ENCODE results near the gene ZNF580. TPM values are rescaled to one million over a fixed set of nuclear protein-coding genes. Genes with fewer than 3 reads are reported as not detected.

ZNF580 gene
- total and polyA plus RNA-seq, 2 of the 13 experiments (the other 11 are each of a cell fraction or from before 2014, with no cell fraction given): 4.4 to 6.0 TPM

GRCh38 chr19:55598719-55599467 lies 41.9 kb upstream of the ZNF580 start (continued):
- TF ChIP-seq PAXIP1 (CRISPR knock-in tag; conservative IDR thresholded peaks at IDR 0.05): no peak
- TF ChIP-seq PCBP1 (IDR thresholded peaks at IDR 0.05; ENCODE audit: borderline replicate concordance, low read depth, low read length): no peak
- TF ChIP-seq ZNF530 (CRISPR knock-in tag; IDR thresholded peaks at IDR 0.05; ENCODE audit: low read depth): no peak
- TF ChIP-seq ZNF510 (CRISPR knock-in tag; IDR thresholded peaks at IDR 0.05; ENCODE audit: low read depth): 0 out of 2 replicates have a peak, but pooled peaks have one; percentile 10
- no peak for TF ChIP-seq CC2D1A (CRISPR knock-in tag; IDR thresholded peaks at IDR 0.05)
- peak; percentile 46; the same call in 1 of the 2 replicates for TF ChIP-seq CBFB (CRISPR knock-in tag; IDR thresholded peaks at IDR 0.05)
- no peak for TF ChIP-seq SIN3A (IDR thresholded peaks at IDR 0.05; ENCODE audit: borderline replicate concordance, low read depth, low read length)
- peak; percentile 56; the same call in 1 of the 2 replicates for TF ChIP-seq ZNF580 (CRISPR knock-in tag; IDR thresholded peaks at IDR 0.05; ENCODE audit: borderline replicate concordance, low read depth)
- TF ChIP-seq ZNF335 (CRISPR knock-in tag; IDR thresholded peaks at IDR 0.05): peak; percentile 42; the same call in 1 of the 2 replicates
- TF ChIP-seq RAD21 (CRISPR knock-in tag; IDR thresholded peaks at IDR 0.05): peak; percentile 60
- no peak for TF ChIP-seq TRIM24 (CRISPR knock-in tag; IDR thresholded peaks at IDR 0.05)
- TF ChIP-seq IKZF1 (IDR thresholded peaks at IDR 0.05): 0 out of 2 replicates have a peak, but pooled peaks have one; percentile 21
- peak; percentile 34; the same call in 1 of the 2 replicates for TF ChIP-seq KAT7 (CRISPR knock-in tag; IDR thresholded peaks at IDR 0.05; ENCODE audit: borderline replicate concordance)
- TF ChIP-seq KDM2A (CRISPR knock-in tag; IDR thresholded peaks at IDR 0.05; ENCODE audit: borderline replicate concordance, low read depth): peak; percentile 64
- TF ChIP-seq NPAS2 (CRISPR knock-in tag; IDR thresholded peaks at IDR 0.05; ENCODE audit: borderline replicate concordance): no peak
- TF ChIP-seq ZFP91 (CRISPR knock-in tag; IDR thresholded peaks at IDR 0.05; ENCODE audit: borderline replicate concordance): peak; percentile 97
- TF ChIP-seq ZMYM4 (CRISPR knock-in tag; IDR thresholded peaks at IDR 0.05): no peak
- TF ChIP-seq ZNF776 (CRISPR knock-in tag; IDR thresholded peaks at IDR 0.05): 0 out of 2 replicates have a peak, but pooled peaks have one; percentile 57
- TF ChIP-seq MYC (CRISPR knock-in tag; IDR thresholded peaks at IDR 0.05; ENCODE audit: borderline replicate concordance): 0 out of 2 replicates have a peak, but pooled peaks have one; percentile 17
- TF ChIP-seq SSRP1 (CRISPR knock-in tag; IDR thresholded peaks at IDR 0.05): no peak
- TF ChIP-seq TEAD3 (CRISPR knock-in tag; optimal IDR thresholded peaks at IDR 0.05; ENCODE audit: borderline replicate concordance): peak; percentile 11
- 0 out of 2 replicates have a peak, but pooled peaks have one; percentile 5 for TF ChIP-seq KLF9 (CRISPR knock-in tag; IDR thresholded peaks at IDR 0.05; ENCODE audit: low read depth)
- TF ChIP-seq TBL1XR1 (IDR thresholded peaks at IDR 0.05; ENCODE audit: borderline replicate concordance, low read length, partially characterized antibody): no peak
- TF ChIP-seq CENPBD1 (CRISPR knock-in tag; IDR thresholded peaks at IDR 0.05; ENCODE audit: borderline replicate concordance, low read depth): no peak
- peak; percentile 66 for TF ChIP-seq TGIF2 (CRISPR knock-in tag; IDR thresholded peaks at IDR 0.05)
- TF ChIP-seq GATAD2A (CRISPR knock-in tag; IDR thresholded peaks at IDR 0.05): peak; percentile 28; the same call in 1 of the 2 replicates
